Epithelial cell of esophagus (primary cell): ENCODE results near the gene CIART.

Experiments
- DNase-seq: peaks from one replicate; pipeline ENCODE4 v3.0.0; 2010; ENCODE audit warnings: low read depth
- H3K4me3 ChIP-seq: 2 replicates; pipeline ENCODE4 v1.5.1; 2011; ENCODE audit warnings: mild to moderate bottlenecking, low read length, control low read depth
- TF ChIP-seq, protein P1 (sequence below): IDR thresholded peaks from 2 replicates; pipeline ENCODE4 v1.5.1; 2011; ENCODE audit warnings: low read depth, mild to moderate bottlenecking, low read length, control low read depth, inconsistent platforms; ENCODE audit not compliant: insufficient read depth; ENCODE audit errors: missing control alignments

CIART gene

DNA sequence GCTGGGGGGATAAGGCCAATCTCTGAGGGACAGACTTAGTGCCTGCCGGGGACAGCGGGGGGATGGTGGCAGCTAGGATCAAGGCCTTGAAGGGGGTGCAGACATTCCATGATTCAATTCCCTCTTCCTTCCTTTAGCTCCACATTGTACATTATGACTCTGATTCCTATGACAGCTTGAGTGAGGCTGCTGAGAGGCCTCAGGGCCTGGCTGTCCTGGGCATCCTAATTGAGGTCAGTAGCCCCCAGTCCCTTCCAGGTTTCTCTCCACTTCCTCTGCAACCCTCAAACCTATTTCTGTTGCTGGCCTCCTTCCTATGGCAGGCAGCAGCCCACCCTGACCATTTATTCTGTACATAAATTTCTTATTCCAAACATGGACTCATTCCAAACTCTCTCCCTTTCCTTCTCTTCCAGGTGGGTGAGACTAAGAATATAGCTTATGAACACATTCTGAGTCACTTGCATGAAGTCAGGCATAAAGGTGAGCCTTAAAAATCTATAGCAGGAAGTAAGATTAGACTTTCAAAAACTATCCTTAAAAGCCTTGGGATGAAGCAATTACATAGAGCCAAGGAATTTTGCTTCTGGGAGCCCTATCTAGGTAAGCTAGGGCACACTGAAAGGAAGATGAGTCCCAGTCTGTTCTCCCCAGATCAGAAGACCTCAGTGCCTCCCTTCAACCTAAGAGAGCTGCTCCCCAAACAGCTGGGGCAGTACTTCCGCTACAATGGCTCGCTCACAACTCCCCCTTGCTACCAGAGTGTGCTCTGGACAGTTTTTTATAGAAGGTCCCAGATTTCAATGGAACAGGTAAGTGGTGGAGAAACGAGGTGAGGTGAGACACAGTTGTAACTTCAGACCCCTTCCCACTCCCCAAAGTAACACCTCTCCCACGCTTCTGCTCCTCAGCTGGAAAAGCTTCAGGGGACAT, 19.7 kb upstream of the CIART start:
- DNase-seq, result peak; percentile 77
- no peak overlapping the region for H3K4me3 ChIP-seq
- TF ChIP-seq, protein P1, sequence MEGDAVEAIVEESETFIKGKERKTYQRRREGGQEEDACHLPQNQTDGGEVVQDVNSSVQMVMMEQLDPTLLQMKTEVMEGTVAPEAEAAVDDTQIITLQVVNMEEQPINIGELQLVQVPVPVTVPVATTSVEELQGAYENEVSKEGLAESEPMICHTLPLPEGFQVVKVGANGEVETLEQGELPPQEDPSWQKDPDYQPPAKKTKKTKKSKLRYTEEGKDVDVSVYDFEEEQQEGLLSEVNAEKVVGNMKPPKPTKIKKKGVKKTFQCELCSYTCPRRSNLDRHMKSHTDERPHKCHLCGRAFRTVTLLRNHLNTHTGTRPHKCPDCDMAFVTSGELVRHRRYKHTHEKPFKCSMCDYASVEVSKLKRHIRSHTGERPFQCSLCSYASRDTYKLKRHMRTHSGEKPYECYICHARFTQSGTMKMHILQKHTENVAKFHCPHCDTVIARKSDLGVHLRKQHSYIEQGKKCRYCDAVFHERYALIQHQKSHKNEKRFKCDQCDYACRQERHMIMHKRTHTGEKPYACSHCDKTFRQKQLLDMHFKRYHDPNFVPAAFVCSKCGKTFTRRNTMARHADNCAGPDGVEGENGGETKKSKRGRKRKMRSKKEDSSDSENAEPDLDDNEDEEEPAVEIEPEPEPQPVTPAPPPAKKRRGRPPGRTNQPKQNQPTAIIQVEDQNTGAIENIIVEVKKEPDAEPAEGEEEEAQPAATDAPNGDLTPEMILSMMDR, result no peak

DNA sequence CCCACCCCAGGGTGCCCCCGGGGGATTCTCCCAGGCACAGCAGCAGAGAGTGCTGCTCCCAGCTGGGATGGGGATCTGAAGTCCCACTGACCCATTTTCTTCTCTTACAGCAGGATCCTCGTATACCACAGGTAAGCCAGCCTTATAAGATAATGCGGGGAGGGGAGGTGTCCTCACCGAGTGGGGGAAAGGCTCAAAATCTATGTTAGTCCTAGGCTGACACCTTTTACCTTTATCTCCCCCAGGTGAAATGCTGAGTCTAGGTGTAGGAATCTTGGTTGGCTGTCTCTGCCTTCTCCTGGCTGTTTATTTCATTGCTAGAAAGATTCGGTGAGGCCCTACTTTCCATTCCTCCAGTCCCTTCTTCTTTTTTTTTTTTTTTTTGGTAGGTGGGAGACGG, 18.8 kb upstream of the CIART start:
- no peak for DNase-seq
- H3K4me3 ChIP-seq, result no peak overlapping the region
- TF ChIP-seq, protein P1, result no peak

DNA sequence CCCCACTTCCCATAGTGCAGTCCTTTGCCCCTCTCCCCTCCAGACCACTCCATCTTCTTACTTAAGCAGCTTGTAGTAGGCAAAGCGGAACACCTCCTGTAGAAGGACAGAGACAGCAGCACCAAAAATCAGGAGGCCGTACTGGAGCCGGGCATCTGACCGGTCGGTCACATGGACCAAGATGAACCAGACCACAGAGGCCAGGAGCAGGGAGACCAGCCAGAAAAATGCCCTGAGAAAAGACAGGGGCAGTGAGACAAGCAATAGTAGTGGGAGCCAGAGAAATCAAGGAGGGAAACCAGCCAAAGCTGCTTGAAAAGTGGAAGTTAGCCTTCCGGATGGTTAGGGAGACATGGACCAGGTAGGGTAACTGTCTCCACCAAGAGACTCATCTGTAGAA, 14.5 kb upstream of the CIART start:
- no peak for DNase-seq
- TF ChIP-seq, protein P1, result no peak

DNA sequence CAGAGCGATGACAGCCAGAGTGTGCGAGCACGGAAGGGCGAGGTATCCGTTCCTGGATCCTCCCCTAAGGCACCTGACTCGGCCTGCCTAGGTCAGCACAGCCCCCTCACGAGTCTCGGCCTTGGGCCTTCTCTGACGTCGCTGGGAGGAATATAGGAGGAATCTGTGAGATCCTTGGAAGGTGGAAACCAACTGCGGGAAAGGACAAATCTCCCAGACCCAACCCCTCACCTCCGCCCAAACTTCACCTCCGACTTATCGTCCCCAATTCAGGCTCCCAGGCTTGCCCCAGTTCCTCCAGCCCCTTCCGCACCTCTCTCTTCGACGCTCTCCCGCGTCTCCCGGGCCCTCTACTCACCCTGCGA, 14.0 kb upstream of the CIART start:
- peak; percentile 65 for DNase-seq
- TF ChIP-seq, protein P1, result no peak
- H3K4me3 ChIP-seq, result peak overlapping the region; percentile 93

More for the DNA sequence above, 14.5 kb upstream of the CIART start:
- H3K4me3 ChIP-seq, result peak overlapping the region; percentile 93

DNA sequence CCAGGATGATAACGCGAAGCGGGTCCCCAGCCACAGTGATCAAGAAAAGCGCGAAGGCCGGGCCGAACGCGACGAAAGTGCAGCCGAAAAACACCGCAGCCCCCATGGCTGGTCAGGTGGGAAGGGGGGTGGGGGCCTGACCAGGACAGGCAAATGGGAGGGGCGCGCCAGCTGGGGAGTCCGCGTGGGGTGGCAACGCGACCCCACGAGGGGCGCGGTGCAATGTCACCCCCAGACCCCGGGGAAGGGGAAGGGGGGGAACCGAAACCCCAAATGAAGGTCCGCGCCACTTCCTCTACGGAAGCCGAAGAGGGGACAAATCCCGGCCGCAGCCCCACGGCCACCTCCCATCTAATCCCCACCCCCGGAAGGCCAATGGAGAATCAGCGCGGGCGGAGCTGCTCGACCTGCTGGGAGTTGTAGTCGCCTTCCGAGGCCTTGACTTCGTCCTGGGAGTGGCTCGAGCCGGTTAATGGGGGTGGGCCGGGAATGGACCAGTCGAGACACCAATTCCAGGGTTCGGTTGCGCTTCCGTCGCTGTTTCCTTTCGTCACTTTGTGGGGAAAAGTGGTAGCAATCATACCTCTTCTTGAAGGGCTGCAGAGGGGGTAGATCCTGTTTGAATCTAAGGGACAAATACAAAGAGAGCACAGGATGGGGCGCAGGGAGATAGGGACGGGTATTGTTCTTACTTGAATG, 13.5 kb upstream of the CIART start, which contains the start of gene APH1A:
Gene APH1A, minus strand, starts transcription at position 312 of the 699 bp plus-strand sequence. Its CDS starts 206 bp downstream, at position 106.
- TF ChIP-seq, protein P1, result no peak
- peak within 1 kb of the TSS; percentile 93 for H3K4me3 ChIP-seq
- peak; percentile 97 for DNase-seq

DNA sequence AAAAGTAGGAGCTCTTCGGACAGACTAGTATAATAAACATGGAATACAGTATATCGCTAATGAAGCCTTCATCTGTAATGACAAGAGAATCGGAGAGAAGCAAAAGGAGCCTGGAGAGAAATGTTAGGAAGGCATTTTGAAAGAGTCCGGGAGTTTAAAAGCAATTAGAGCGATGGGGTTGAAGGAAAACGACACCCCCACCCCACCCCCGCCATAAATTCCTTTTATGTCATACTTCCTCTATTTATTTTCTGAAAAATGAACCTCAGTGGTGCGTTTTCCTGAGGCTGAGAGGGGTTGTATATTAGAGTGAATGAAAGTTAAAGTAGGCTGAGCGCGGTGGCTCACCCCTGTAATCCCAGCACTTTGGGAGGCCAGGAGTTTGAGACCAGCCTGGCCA, 12.9 kb upstream of the CIART start:
- peak overlapping the region; percentile 93 for H3K4me3 ChIP-seq
- TF ChIP-seq, protein P1, result no peak
- no peak for DNase-seq
